Right lung (tissue), 5 donors: ENCODE results near the gene MYO15B. TPM values are rescaled to one million over a fixed set of nuclear protein-coding genes. Genes with fewer than 3 reads are reported as not detected.
A peak's percentile ranks its signal among the peaks of the same experiment; 100 is the strongest.

Experiments
- DNase-seq, 2 donors: peaks; one replicate each; pipeline ENCODE4 v3.0.0-alpha.2; 2013
- polyA plus RNA-seq, 5 donors: library from polyadenylated mRNA; unstranded; fragments of 120-200 nt; gene quantifications; one replicate each; pipeline versions ENCODE4 v1.2.1 to v1.2.3, GENCODE V29; 2013; ENCODE audit warnings: inconsistent platforms in 1 of 5, low replicate concordance in 1 of 5; ENCODE audit not compliant: insufficient read length in 5 of 5, insufficient read depth in 1 of 5

MYO15B gene
- polyA plus RNA-seq, 5 donors: 181 to 260 (median 240) TPM

- no peak for DNase-seq
Measured at GRCh38 chr17:75623386-75623785, 35.8 kb downstream of the MYO15B start.

- DNase-seq: no peak
Measured at GRCh38 chr17:75624021-75624420, 36.4 kb downstream of the MYO15B start.

DNA sequence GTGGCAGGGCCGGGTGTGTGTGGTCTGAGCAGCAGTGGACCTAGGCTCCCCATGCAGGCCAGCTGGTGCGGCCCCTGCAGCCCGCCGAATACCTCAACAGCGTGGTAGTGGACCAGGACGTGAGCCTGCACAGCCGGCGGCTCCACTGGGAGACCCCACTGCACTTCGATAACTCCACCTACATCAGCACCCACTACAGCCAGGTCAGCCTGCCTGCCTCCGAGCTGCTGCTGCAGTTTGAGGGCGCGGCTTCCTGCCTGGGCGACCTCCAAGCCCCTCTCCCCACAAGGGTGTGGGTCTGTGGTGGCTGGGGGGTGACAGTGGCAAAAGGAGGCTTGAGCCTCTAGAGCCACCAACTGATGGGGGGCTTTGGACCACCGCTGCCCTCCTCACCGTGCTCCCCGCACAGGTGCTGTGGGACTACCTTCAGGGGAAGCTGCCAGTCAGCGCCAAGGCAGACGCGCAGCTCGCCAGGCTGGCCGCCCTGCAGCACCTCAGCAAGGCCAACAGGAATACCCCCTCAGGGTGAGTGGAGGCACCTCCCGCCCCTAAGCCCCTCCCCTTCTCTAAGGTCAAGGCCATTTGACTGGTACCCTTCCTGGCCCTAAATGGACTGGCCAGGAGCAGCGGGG is 37.2 kb downstream of the MYO15B start:
- no peak for DNase-seq

- DNase-seq: no peak
Measured at GRCh38 chr17:75625813-75626486, 38.4 kb downstream of the MYO15B start.

- no peak for DNase-seq
Measured at GRCh38 chr17:75626496-75627038, 39.0 kb downstream of the MYO15B start.

DNA sequence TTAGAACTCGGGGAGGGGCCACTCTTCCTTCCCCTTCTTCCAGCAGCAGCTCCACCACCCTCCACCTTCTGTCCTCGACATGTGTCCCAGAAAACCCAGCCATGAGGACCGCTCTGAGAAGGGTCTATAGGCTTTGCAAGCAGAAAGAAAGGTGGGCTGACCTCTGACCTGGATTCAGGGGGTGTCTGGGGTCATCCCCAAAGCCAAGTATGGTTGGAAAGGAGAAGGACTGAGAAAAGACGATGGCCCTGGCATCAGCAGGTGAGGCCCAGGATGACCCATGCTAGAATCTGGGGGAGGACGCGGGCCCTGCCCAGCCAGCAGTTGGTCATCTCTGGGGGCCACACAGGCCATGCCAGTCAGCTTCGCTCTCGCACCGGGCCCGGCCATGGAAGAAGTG is 39.5 kb downstream of the MYO15B start:
- DNase-seq: no peak

GRCh38 chr17:75628425-75628824 is 40.8 kb downstream of the MYO15B start:
- DNase-seq: no peak

GRCh38 chr17:75629157-75629556 is 41.6 kb downstream of the MYO15B start:
- DNase-seq: no peak

DNA sequence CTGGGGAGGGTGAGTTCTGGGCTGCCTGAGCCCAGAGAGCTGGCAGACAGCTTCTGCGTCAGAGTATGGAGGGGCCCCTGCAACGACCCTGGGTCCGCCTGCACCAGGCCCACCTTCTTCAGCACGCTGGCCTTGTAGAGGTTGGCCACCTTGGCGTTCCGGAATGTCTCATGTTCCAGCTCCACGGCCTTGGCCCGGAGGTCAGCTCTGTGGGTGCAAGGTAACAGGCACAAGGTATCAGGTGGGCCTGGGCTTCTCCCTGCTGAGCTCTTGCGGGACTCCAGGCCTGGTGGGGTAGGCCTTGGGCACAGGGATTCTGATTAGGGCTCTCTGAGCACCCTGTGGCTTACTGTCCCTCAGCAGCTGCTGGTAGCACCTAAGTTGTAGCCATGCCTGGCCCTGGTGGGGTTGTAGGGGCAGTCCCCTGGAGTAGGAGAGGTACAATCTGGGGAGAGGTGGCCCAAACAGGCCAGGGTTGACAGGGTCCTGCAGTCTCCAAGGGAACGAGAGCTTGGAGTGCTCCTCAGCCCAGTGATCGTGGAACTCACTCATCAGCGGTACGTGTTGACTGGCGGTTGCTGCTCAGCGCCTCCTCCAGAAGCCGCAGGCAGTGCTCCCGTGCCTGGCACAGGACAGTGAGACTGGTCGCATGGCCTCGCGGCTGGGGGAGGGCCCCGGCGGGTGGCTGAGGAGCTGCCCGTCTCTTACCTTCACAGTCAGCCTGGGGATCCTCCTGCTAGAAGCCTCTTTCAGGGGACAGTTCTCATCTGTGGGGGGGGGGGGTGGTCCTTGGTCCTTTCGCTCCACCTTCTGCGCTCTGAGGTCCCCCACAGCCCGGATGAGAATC is 42.7 kb downstream of the MYO15B start:
- DNase-seq: no peak

DNA sequence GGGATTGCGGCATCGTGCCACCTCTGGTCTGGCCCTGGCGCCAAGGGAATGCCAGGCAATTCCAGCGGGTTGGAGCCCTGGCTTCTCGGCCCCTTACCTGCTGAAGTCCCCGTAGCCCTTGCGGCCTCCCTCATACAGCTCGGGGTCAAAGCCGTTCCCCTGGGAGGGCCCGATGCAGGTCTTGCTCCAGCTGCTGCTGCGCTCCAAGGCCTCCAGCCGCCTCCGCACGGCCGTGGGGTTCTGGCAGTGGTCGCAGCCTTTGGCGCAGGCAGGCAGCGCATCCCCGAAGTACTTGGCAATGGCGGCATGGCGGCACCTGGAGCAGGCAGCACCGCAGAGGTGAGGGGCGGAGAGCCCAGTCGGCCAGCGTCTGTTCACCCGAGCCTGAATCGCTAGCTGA is 43.8 kb downstream of the MYO15B start:
- DNase-seq: no peak

- no peak for DNase-seq
Measured at GRCh38 chr17:75632428-75632827, 44.8 kb downstream of the MYO15B start.

- DNase-seq: peak; percentile 75 to 78
Measured at GRCh38 chr17:75632863-75633485, 45.4 kb downstream of the MYO15B start, which contains the start of gene SMIM5. TSS of gene SMIM5 (plus strand) at chr17:75633434. CDS start at chr17:75640202, 6,768 bp downstream.

GRCh38 chr17:75633486-75634375 is 46.1 kb downstream of the MYO15B start:
- peak; percentile 90 to 91 for DNase-seq

DNA sequence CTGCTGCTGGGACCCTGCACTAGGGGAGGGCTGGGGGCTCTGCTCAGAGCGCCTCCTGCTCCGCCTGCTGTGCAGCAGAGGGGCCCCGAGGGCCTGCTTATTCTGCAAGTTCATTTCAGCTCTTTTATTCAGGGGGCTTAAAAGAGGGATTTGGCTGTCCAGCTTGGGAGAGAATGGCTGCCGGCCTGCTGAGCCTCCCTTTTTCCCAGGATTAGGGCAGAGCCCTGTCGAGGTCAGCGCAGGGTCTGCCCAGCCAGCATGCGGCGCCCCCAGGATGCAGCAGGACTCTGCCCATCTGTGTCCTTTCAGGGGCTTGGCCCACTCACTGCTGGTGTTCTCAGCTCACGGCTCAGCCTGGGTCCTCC is 46.8 kb downstream of the MYO15B start:
- DNase-seq: no peak

DNA sequence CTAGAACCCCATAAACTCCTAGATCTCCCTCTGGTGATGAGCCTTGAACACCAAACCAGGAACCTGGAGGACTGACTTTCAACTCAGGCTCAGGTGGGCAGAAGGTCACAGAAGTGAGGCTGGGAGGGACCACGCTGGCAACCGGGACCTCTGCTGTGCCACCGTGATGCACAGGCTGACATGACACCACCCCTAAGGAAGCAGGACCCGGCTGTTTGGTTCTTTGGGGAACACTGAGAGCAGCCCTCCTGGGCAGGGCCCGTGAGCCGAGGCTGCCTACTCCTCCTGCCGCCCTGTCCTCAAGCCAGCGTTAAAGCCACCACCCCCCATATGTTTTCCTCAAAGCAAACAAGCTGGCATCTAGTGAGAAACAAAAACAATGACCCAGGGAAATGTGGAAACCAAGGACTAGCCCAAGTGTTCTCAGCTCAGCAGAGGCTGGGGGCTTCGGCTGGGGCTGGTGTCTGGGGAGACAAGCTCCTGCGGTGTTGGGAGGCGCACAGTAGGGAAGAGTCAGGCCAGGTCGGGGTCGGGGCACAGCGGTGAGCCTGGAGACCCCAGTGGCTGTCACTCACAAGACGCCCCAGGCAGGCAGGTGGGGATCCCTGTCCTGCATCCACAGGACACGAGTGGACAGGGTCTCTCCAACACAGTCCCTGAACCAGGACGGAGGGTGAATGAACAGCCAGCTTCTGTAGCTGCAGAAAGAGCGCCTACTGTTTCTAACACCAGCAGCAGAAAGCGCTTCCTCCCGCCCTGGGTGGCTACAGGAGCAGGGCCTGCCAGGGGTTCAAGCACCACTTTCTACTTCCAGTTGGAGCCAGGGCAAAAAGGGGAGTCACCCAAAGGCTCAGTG is 47.4 kb downstream of the MYO15B start:
- DNase-seq: no peak

DNA sequence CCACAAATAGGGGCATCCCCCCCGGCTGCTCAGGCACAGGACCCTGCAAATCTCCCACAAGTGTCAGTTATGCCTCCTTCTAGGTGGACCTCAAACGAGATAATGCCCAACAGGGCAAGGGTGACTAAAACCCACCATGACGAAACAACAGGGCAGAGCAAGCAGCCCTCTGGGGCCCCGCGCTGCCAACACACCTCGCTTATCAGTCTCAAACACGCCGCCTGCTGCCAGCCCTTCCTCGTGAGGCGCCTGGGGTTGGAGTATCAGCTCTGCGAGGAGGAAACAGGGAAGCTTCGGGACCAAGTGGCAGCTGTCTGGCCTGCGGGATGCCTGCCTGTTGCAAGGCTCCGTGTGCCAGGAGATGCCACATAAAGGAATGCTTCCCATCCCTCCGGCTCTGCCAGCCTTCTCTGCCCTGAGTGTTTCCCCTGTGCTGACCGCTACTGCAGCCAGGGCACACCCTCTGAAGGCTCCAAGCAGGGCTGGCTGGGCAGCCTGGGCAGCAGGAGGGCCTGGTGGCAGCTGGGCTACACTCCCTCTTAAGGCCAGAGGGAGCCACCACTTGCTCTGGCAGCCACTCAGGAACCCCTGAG is 48.1 kb downstream of the MYO15B start:
- DNase-seq: no peak

DNA sequence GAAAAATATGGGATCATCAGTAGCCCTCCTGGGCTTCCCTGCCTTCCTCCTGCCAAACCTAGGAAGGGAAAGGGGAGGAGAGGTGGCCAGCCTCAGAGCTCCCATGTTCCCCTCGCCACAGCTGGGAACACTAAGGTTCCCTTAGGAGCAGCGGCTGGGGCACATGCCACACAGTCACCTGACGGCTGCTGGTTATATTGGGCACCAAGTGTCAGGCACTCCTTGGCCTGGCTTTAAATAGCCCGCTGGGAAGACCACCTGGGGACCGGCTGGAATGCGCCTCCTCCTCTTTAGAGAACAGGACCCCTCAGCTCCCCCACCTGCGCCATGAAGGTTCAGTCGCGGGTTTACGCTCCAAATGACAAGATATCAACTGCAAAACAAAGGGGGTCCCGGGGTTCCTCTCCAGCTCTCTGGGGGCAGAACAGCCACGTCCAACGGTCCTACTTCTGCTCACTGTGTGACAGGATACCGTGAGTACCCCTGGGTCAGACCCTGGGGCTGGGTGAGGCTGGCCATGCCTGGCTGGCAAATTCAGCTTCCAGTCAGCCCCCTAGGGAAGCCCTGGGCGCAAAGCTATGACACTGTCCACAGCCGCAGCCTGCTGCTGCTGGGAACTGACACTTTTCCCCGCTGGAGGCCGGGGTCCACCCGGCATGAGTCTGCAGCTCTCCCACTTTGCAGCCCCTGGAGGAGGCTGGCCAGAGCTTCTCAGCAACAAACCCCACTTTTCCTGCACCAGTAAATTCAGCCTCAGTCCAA is 49.0 kb downstream of the MYO15B start:
- DNase-seq: no peak

DNA sequence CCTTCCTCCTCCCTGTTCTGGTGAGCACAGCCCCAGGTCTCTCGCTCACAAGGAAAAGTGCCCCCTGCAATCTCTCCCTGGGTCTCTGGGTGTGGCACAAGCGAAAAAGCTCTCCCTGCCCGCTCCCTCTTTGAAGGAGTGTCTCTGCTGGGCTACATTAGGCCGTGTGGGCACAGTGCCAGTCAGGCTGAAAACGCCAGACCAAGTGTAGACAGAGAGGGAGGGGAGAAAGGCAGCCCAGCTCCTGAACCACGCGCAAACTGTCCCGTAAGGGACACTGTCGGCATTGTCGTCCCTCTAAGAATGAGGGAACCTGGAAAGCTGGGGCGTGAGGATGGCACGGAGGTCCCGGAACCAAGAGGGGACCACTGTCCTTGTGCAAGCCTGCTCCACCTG is 49.5 kb downstream of the MYO15B start:
- DNase-seq: no peak

DNA sequence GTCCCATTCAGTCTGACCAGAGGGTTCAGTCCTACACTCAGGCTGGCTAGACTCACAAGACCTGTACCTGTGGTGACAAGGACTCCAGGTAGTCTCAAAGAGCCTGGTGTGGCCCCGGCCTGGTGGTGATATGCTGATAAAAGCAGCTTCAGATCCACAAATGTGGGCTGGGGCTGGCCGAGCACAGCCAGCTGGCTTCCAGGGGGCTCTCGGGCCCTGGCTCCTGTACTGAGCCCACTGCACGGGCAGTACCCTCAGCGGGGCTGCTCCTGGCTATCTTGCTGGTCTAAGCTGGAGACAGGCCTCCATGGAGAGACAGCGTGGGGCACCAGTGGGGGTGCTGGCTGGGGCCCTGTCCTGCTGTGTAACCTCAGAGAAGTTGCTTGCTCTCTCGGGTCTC is 50.0 kb downstream of the MYO15B start:
- no peak for DNase-seq
